HG03060 (cell line): Measurements from ENCODE around the gene CADM2.
"Not testable (repeated sequence)": the region's sequence is repeated elsewhere in the genome, so short reads cannot be mapped to it uniquely, and the experiment has no call there.

Source experiments
- ATAC-seq: cut with Tn5 transposase; IDR thresholded peaks from one replicate; pipeline ENCODE4 v1.9.1; 2021; ENCODE audit warnings: low read depth, moderate number of reproducible peaks; ENCODE audit not compliant: unreplicated experiment

The CADM2 gene

GRCh38 chr3:85867072-85867471, 908.3 kb downstream of the CADM2 start:
- no peak for ATAC-seq

- ATAC-seq, result no peak
Observed at GRCh38 chr3:85875589-85875988, 916.8 kb downstream of the CADM2 start.

GRCh38 chr3:85877631-85878030, 918.8 kb downstream of the CADM2 start:
- no peak for ATAC-seq

GRCh38 chr3:85881833-85882393, 923.1 kb downstream of the CADM2 start:
- no peak for ATAC-seq

- no peak for ATAC-seq
Observed at GRCh38 chr3:85890043-85890555, 931.3 kb downstream of the CADM2 start.

GRCh38 chr3:85903434-85903833, 944.6 kb downstream of the CADM2 start:
- no peak for ATAC-seq

- ATAC-seq, result no peak
Observed at GRCh38 chr3:85912980-85913379, 954.2 kb downstream of the CADM2 start.

- no peak for ATAC-seq
Observed at GRCh38 chr3:85922374-85922773, 963.6 kb downstream of the CADM2 start.

GRCh38 chr3:85930718-85931117, 971.9 kb downstream of the CADM2 start:
- no peak for ATAC-seq

- no peak for ATAC-seq
Observed at GRCh38 chr3:85933326-85933725, 974.5 kb downstream of the CADM2 start.

GRCh38 chr3:85935171-85935570, 976.4 kb downstream of the CADM2 start:
- no peak for ATAC-seq

- ATAC-seq, result no peak
Observed at GRCh38 chr3:85939074-85939482, 980.3 kb downstream of the CADM2 start.

- ATAC-seq, result no peak
Observed at GRCh38 chr3:85950435-85950834, 991.6 kb downstream of the CADM2 start.

GRCh38 chr3:85960793-85961192, 1002.0 kb downstream of the CADM2 start:
- ATAC-seq, result no peak

- no peak for ATAC-seq
Observed at GRCh38 chr3:85977615-85978338, 1019.0 kb downstream of the CADM2 start.

- no peak for ATAC-seq
Observed at GRCh38 chr3:85979034-85979433, 1020.2 kb downstream of the CADM2 start.

GRCh38 chr3:85989581-85989980, 1030.8 kb downstream of the CADM2 start:
- not testable (repeated sequence) for ATAC-seq

GRCh38 chr3:86029590-86029989, 1070.8 kb downstream of the CADM2 start:
- ATAC-seq, result no peak

- no peak for ATAC-seq
Observed at GRCh38 chr3:86037916-86038315, 1079.1 kb downstream of the CADM2 start.

GRCh38 chr3:86046436-86047136, 1087.8 kb downstream of the CADM2 start:
- ATAC-seq, result no peak

- ATAC-seq, result no peak
Observed at GRCh38 chr3:86047161-86047560, 1088.4 kb downstream of the CADM2 start.

- no peak for ATAC-seq
Observed at GRCh38 chr3:86051058-86051457, 1092.3 kb downstream of the CADM2 start.
